SIG-M5 (cell line): Measurements from ENCODE around the gene NEFH.
"Not testable (repeated sequence)": the region's sequence is repeated elsewhere in the genome, so short reads cannot be mapped to it uniquely, and the experiment has no call there.

ENCODE experiments used
- DNase-seq: peaks from one replicate; lab custom pipeline; 2025; lab: John Stamatoyannopoulos, UW

NEFH gene

GRCh38 chr22:29464581-29464980 is 15.4 kb upstream of the NEFH start:
- no peak for DNase-seq

- no peak for DNase-seq
Observed at GRCh38 chr22:29469755-29470154, 10.3 kb upstream of the NEFH start.

- no peak for DNase-seq
Observed at GRCh38 chr22:29470159-29470855, 9.7 kb upstream of the NEFH start.

GRCh38 chr22:29473001-29473400 is 7.0 kb upstream of the NEFH start:
- DNase-seq, result no peak

- DNase-seq, result no peak
Observed at GRCh38 chr22:29475550-29475949, 4.5 kb upstream of the NEFH start.

GRCh38 chr22:29476116-29476515 is 3.9 kb upstream of the NEFH start:
- DNase-seq, result no peak

- no peak for DNase-seq
Observed at GRCh38 chr22:29477723-29478318, 2.2 kb upstream of the NEFH start.

- DNase-seq, result no peak
Observed at GRCh38 chr22:29478326-29479276, 1.4 kb upstream of the NEFH start.

- DNase-seq, result no peak
Observed at GRCh38 chr22:29480262-29480511, 169 bp downstream of the NEFH start.

- no peak for DNase-seq
Observed at GRCh38 chr22:29480512-29481264, 670 bp downstream of the NEFH start.

- DNase-seq, result no peak
Observed at GRCh38 chr22:29481265-29482000, 1.4 kb downstream of the NEFH start.

- no peak for DNase-seq
Observed at GRCh38 chr22:29482253-29482652, 2.2 kb downstream of the NEFH start.

- no peak for DNase-seq
Observed at GRCh38 chr22:29482726-29483125, 2.7 kb downstream of the NEFH start.

- no peak for DNase-seq
Observed at GRCh38 chr22:29483254-29483653, 3.2 kb downstream of the NEFH start.

- DNase-seq, result no peak
Observed at GRCh38 chr22:29484642-29485041, 4.6 kb downstream of the NEFH start.

GRCh38 chr22:29485448-29485847 is 5.4 kb downstream of the NEFH start:
- DNase-seq, result no peak

GRCh38 chr22:29487426-29487986 is 7.5 kb downstream of the NEFH start:
- DNase-seq, result no peak

GRCh38 chr22:29489127-29489780 is 9.2 kb downstream of the NEFH start:
- DNase-seq, result not testable (repeated sequence)

GRCh38 chr22:29491012-29491411 is 11.0 kb downstream of the NEFH start:
- no peak for DNase-seq

- DNase-seq, result no peak
Observed at GRCh38 chr22:29493636-29494035, 13.6 kb downstream of the NEFH start.

GRCh38 chr22:29499852-29500251 is 19.8 kb downstream of the NEFH start:
- DNase-seq, result no peak
